Tibial nerve (tissue), 4 donors: ENCODE results near the gene NXPH3. TPM values are rescaled to one million over a fixed set of nuclear protein-coding genes. Genes with fewer than 3 reads are reported as not detected.

Experiments
- DNase-seq, 2 donors: peaks; one replicate each; pipeline ENCODE4 v3.0.0-alpha.2; 2019; ENCODE audit warnings: low spot score in 2 of 2
- H3K27ac ChIP-seq, 4 donors: fragments of 200-600 bp; sonication (generic) in 3 of 4; one replicate each; pipeline ENCODE4 v1.5.1; 2017 to 2019; ENCODE audit warnings: mild to moderate bottlenecking in 1 of 4
- H3K27me3 ChIP-seq, 2 donors: fragments of 200-600 bp; sonication (generic) in 1 of 2; one replicate each; pipeline versions ENCODE4 v1.5.1 to v1.6.0; 2017 to 2019
- H3K36me3 ChIP-seq, 3 donors: fragments of 200-600 bp; sonication (generic); one replicate each; pipeline ENCODE4 v1.5.1; 2018 to 2019
- H3K4me1 ChIP-seq, 4 donors: fragments of 200-600 bp; sonication (generic) in 3 of 4; one replicate each; pipeline ENCODE4 v1.5.1; 2017 to 2019
- H3K4me3 ChIP-seq, 4 donors: fragments of 200-600 bp; sonication (generic) in 3 of 4; one replicate each; pipeline ENCODE4 v1.5.1; 2017 to 2019; ENCODE audit warnings: mild to moderate bottlenecking in 1 of 4, moderate library complexity in 1 of 4
- H3K9me3 ChIP-seq, 4 donors: fragments of 200-600 bp; sonication (generic) in 3 of 4; one replicate each; pipeline ENCODE4 v1.5.1; 2017 to 2019
- CTCF ChIP-seq, 5 experiments: fragments of 200-600 bp in 3 of 5; fragments of 450-650 bp in 2 of 5; sonication (generic) in 3 of 5; IDR thresholded peaks; one replicate each; pipeline ENCODE4 v1.5.1; 2016 to 2019; ENCODE audit warnings: antibody characterized with exemption in 5 of 5, mild to moderate bottlenecking in 3 of 5, moderate library complexity in 2 of 5
- EP300 ChIP-seq, 2 donors: sonication (generic); formaldehyde crosslinking; IDR thresholded peaks; one replicate each; pipeline ENCODE4 v1.6.1; 2017; ENCODE audit warnings: antibody characterized with exemption in 2 of 2, mild to moderate bottlenecking in 1 of 2
- POLR2A ChIP-seq, 2 donors: fragments of 450-650 bp; IDR thresholded peaks; one replicate each; pipeline ENCODE4 v1.6.1; 2017; ENCODE audit warnings: antibody characterized with exemption in 2 of 2, mild to moderate bottlenecking in 2 of 2, moderate library complexity in 2 of 2
- WGBS, 2 donors: methylation state at CpG; one replicate each; pipeline ENCODE4 v1.1.5; 2018; 5-methylcytosine and 5-hydroxymethylcytosine counted together
- total RNA-seq, 4 donors: library from RNA; depleted of rRNA; stranded (reverse); fragments of >200 nt; gene quantifications; one replicate each; pipeline ENCODE4 v1.1.0, GENCODE V29; 2016

NXPH3 gene
- total RNA-seq, 4 donors from 2014 or later = 5.4 to 21.9 (median 11.4) TPM

- H3K9me3 ChIP-seq = no peaks in the 10 kb centered on the region
- H3K27ac ChIP-seq = peak overlapping the region; percentile 56 to 88 (median 66)
- DNase-seq = no peak
- peak overlapping the region; percentile 52 to 80 (median 67) for H3K4me3 ChIP-seq
- TF ChIP-seq CTCF (IDR thresholded peaks at IDR 0.05) (no peak), EP300 (IDR thresholded peaks at IDR 0.05) (no peak), POLR2A (IDR thresholded peaks at IDR 0.05) (no peak)
- H3K4me1 ChIP-seq = peaks cover 0 to 60% (median 15%) of the 10 kb centered on the region in 4 donors
- peaks cover 0 to 11% of the 10 kb centered on the region in 2 donors for H3K27me3 ChIP-seq
- H3K36me3 ChIP-seq = no peaks in the 10 kb centered on the region
- 23 to 31% methylated on average over 22 of the region's 22 CpGs for WGBS, 2 donors
Measured at GRCh38 chr17:49576917-49577649, 1.4 kb downstream of the NXPH3 start.

DNA sequence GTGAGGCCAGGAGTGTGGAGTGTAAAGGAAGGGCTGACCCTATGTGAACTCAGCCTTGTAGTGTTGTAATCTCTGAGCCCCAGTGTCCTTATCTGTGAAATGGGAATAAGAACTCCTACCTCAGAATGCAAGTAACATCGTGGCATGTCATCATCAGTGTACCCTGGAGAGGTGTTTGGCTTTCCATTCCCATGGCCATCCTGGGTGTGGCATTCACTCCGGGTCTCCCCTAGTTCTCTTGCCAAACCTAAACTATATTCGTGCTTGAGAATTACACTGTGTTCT is 1.9 kb downstream of the NXPH3 start:
- peaks cover 0 to 60% (median 15%) of the 10 kb centered on the region in 4 donors for H3K4me1 ChIP-seq
- TF ChIP-seq CTCF (IDR thresholded peaks at IDR 0.05) (no peak), EP300 (IDR thresholded peaks at IDR 0.05) (peak in 1 of 2 donors; percentile 6), POLR2A (IDR thresholded peaks at IDR 0.05) (no peak)
- H3K27ac ChIP-seq = peak overlapping the region in 3 of 4 donors; percentile 60 to 88 (median 72)

GRCh38 chr17:49577963-49578362 is 2.3 kb downstream of the NXPH3 start:
- H3K27me3 ChIP-seq = peaks cover 0 to 11% of the 10 kb centered on the region in 2 donors
- no peak for DNase-seq
- no peaks in the 10 kb centered on the region for H3K36me3 ChIP-seq
- peak overlapping the region in 1 of 4 donors; percentile 80 for H3K4me3 ChIP-seq
- H3K9me3 ChIP-seq = no peaks in the 10 kb centered on the region
- TF ChIP-seq CTCF (IDR thresholded peaks at IDR 0.05) = no peak
- no peak for TF ChIP-seq EP300 (IDR thresholded peaks at IDR 0.05)
- TF ChIP-seq POLR2A (IDR thresholded peaks at IDR 0.05) = no peak
- 66 to 68% methylated on average over 3 to 4 of the region's 4 CpGs for WGBS, 2 donors
- peak overlapping the region in 3 of 4 donors; percentile 60 to 88 (median 72) for H3K27ac ChIP-seq
- H3K4me1 ChIP-seq = peaks cover 0 to 60% (median 15%) of the 10 kb centered on the region in 4 donors

More for the DNA sequence above, 1.9 kb downstream of the NXPH3 start:
- H3K4me3 ChIP-seq = peak overlapping the region in 2 of 4 donors; percentile 78 to 80
- WGBS, 2 donors = 59 to 60% methylated on average over 3 of the region's 3 CpGs
- H3K27me3 ChIP-seq = peaks cover 0 to 11% of the 10 kb centered on the region in 2 donors
- H3K9me3 ChIP-seq = no peaks in the 10 kb centered on the region
- DNase-seq = no peak
- H3K36me3 ChIP-seq = no peaks in the 10 kb centered on the region

DNA sequence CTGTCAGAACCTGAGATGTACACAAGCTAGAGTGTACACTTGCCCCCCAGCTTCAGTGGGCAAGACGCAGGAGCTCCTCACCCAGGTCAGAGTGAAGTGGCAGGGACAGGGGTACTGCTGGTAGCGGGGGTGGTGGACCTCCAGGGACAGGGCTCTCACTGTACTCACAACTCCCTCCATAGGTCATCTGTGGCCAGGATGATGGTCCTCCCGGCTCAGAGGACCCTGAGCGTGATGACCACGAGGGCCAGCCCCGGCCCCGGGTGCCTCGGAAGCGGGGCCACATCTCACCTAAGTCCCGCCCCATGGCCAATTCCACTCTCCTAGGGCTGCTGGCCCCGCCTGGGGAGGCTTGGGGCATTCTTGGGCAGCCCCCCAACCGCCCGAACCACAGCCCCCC is 2.7 kb downstream of the NXPH3 start:
- peak overlapping the region in 1 of 4 donors; percentile 88 for H3K27ac ChIP-seq
- no peaks in the 10 kb centered on the region for H3K9me3 ChIP-seq

More for the DNA sequence above, 2.7 kb downstream of the NXPH3 start:
- Histone ChIP-seq H3K4me1 (peaks cover 0 to 56% (median 15%) of the 10 kb centered on the region in 4 donors), H3K27me3 (peaks cover 0 to 11% of the 10 kb centered on the region in 2 donors), H3K4me3 (no peak overlapping the region), H3K36me3 (no peaks in the 10 kb centered on the region)
- TF ChIP-seq CTCF (IDR thresholded peaks at IDR 0.05) (no peak), POLR2A (IDR thresholded peaks at IDR 0.05) (no peak), EP300 (IDR thresholded peaks at IDR 0.05) (no peak)
- DNase-seq = no peak
- 80 to 86% methylated on average over 10 to 13 of the region's 13 CpGs for WGBS, 2 donors
